ENCODE data around the gene PNMT. TPM values are rescaled to one million over a fixed set of nuclear protein-coding genes. Genes with fewer than 3 reads are reported as not detected.

Gene PNMT
- total RNA-seq, 1 experiment from 2014 or later, result 1.4 TPM

GRCh38 chr17:39669897-39670735 lies 1.9 kb downstream of the PNMT start:
- H3K27ac ChIP-seq (ENCODE audit: low read length), result no peak overlapping the region
- peaks cover 11% of the 10 kb centered on the region; the same call in 1 of the 2 replicates for H3K4me1 ChIP-seq (ENCODE audit: insufficient read depth, low read length)
- intact Hi-C loops (cut with micrococcal nuclease), result no loop called here
- BruUV-seq (replicated peaks), result no TSS peak
- H3K4me2 ChIP-seq (ENCODE audit: low read length), result no peak overlapping the region
- no peak for DNase-seq
- no peaks in the 10 kb centered on the region for H3K9me2 ChIP-seq (replicated peaks; ENCODE audit: low read length)
- no peak overlapping the region for H3K4me3 ChIP-seq (ENCODE audit: low read length)
- no peaks in the 10 kb centered on the region for H3F3A ChIP-seq (ENCODE audit: low read length, unreplicated experiment)
- no peak overlapping the region for H2AFZ ChIP-seq (ENCODE audit: low read length)
- H3K36me3 ChIP-seq (ENCODE audit: low read depth, low read length), result no peaks in the 10 kb centered on the region
- ChIA-PET POLR2A (ENCODE audit: unreplicated experiment) (no interaction called here), CTCF (interaction anchor here (1.1 kb wide), 1 partner anchor 47 kb away, joined by 4 read pairs; no protein-coding TSS in a partner anchor)
- no peaks in the 10 kb centered on the region for H3K27me3 ChIP-seq (ENCODE audit: low read length)
- ATAC-seq, result no peak
- no peak overlapping the region for H3K9ac ChIP-seq (ENCODE audit: low read length)
- no peaks in the 10 kb centered on the region for H4K20me1 ChIP-seq (ENCODE audit: low read length)
- H3K79me2 ChIP-seq (ENCODE audit: low read length), result no peaks in the 10 kb centered on the region
- H3K9me3 ChIP-seq (ENCODE audit: low read length), result no peaks in the 10 kb centered on the region
- no peak for TF ChIP-seq EZH2phosphoT487 (IDR thresholded peaks at IDR 0.05; ENCODE audit: borderline replicate concordance, low read length)
- no peak for TF ChIP-seq EZH2 (IDR thresholded peaks at IDR 0.05; ENCODE audit: low read length, unreplicated experiment)
- TF ChIP-seq CTCF (conservative IDR thresholded peaks at IDR 0.05; ENCODE audit: low read depth, low read length), result no peak

- no peaks in the 10 kb centered on the region for H3K9me2 ChIP-seq (replicated peaks; ENCODE audit: low read length)
- DNase-seq, result no peak
- no peak overlapping the region for H2AFZ ChIP-seq (ENCODE audit: low read length)
- H3K27me3 ChIP-seq (ENCODE audit: low read length), result no peaks in the 10 kb centered on the region
- no TSS peak for BruUV-seq (replicated peaks)
- H3K4me2 ChIP-seq (ENCODE audit: low read length), result no peak overlapping the region
- no peaks in the 10 kb centered on the region for H3K79me2 ChIP-seq (ENCODE audit: low read length)
- no peak overlapping the region for H3K27ac ChIP-seq (ENCODE audit: low read length)
- H3K36me3 ChIP-seq (ENCODE audit: low read depth, low read length), result no peaks in the 10 kb centered on the region
- TF ChIP-seq CTCF (conservative IDR thresholded peaks at IDR 0.05; ENCODE audit: low read depth, low read length) (no peak), EZH2 (IDR thresholded peaks at IDR 0.05; ENCODE audit: low read length, unreplicated experiment) (no peak), EZH2phosphoT487 (IDR thresholded peaks at IDR 0.05; ENCODE audit: borderline replicate concordance, low read length) (no peak)
- ChIA-PET POLR2A (ENCODE audit: unreplicated experiment) (no interaction called here), CTCF (interaction anchor here (1.1 kb wide), 1 partner anchor 48 kb away, joined by 4 read pairs; no protein-coding TSS in a partner anchor)
- H3K9ac ChIP-seq (ENCODE audit: low read length), result no peak overlapping the region
- H3K9me3 ChIP-seq (ENCODE audit: low read length), result no peaks in the 10 kb centered on the region
- H3K4me3 ChIP-seq (ENCODE audit: low read length), result no peak overlapping the region
- H3K4me1 ChIP-seq (ENCODE audit: insufficient read depth, low read length), result peaks cover 15% of the 10 kb centered on the region; the same call in 1 of the 2 replicates
- H4K20me1 ChIP-seq (ENCODE audit: low read length), result no peaks in the 10 kb centered on the region
- intact Hi-C loops (cut with micrococcal nuclease), result no loop called here
- H3F3A ChIP-seq (ENCODE audit: low read length, unreplicated experiment), result no peaks in the 10 kb centered on the region
- ATAC-seq, result no peak
These were observed 2.5 kb downstream of the PNMT start for GRCh38 chr17:39670746-39671145.
